Effector memory CD4-positive, alpha-beta T cell (primary cell): Measurements from ENCODE around the gene NELL1.

Source experiments
- DNase-seq, 3 donors: peaks; one replicate each; pipeline ENCODE4 v3.0.0-alpha.2; 2020
- H3K27ac ChIP-seq: 2 replicates; pipeline ENCODE4 v1.7.0; 2013; ENCODE audit warnings: mild to moderate bottlenecking, low read length, moderate library complexity; ENCODE audit not compliant: insufficient read depth, poor library complexity, severe bottlenecking
- H3K27me3 ChIP-seq: replicated peaks from 2 replicates; pipeline ENCODE4 v1.7.0; 2013; ENCODE audit warnings: mild to moderate bottlenecking, low read length; ENCODE audit not compliant: insufficient read depth, control insufficient read depth, poor library complexity, severe bottlenecking
- H3K36me3 ChIP-seq: 2 replicates; pipeline ENCODE4 v1.7.0; 2013; ENCODE audit warnings: mild to moderate bottlenecking, low read length, moderate library complexity; ENCODE audit not compliant: control insufficient read depth, insufficient read depth
- H3K4me1 ChIP-seq: 2 replicates; pipeline ENCODE4 v1.7.0; 2013; ENCODE audit warnings: low read length, mild to moderate bottlenecking; ENCODE audit not compliant: control insufficient read depth, insufficient read depth, poor library complexity, severe bottlenecking
- H3K4me3 ChIP-seq: 2 replicates; pipeline ENCODE4 v1.7.0; 2013; ENCODE audit warnings: low read length, low read depth, mild to moderate bottlenecking; ENCODE audit not compliant: insufficient read depth, poor library complexity, severe bottlenecking
- H3K9me3 ChIP-seq: 2 replicates; pipeline ENCODE4 v1.7.0; 2013; ENCODE audit warnings: mild to moderate bottlenecking, low read length, moderate library complexity; ENCODE audit not compliant: control insufficient read depth
- total RNA-seq, 3 donors: gene quantifications; one replicate each; lab custom pipeline; 2026; lab: John Stamatoyannopoulos, UW

Gene NELL1
- total RNA-seq, result 0 reads per million in 3 donors

- peaks cover 16% of the 10 kb centered on the region for H3K27me3 ChIP-seq
- H3K27ac ChIP-seq, result no peak within 1 kb of the TSS
- no peaks in the 10 kb centered on the region for H3K4me1 ChIP-seq
- no peaks in the 10 kb centered on the region for H3K9me3 ChIP-seq
- no peak for DNase-seq
- no peaks in the 10 kb centered on the region for H3K36me3 ChIP-seq
- H3K4me3 ChIP-seq, result no peak within 1 kb of the TSS
These were observed at the start of gene NELL1 for GRCh38 chr11:20668844-20669819. Gene NELL1, plus strand, starts transcription at chr11:20669586.

DNA sequence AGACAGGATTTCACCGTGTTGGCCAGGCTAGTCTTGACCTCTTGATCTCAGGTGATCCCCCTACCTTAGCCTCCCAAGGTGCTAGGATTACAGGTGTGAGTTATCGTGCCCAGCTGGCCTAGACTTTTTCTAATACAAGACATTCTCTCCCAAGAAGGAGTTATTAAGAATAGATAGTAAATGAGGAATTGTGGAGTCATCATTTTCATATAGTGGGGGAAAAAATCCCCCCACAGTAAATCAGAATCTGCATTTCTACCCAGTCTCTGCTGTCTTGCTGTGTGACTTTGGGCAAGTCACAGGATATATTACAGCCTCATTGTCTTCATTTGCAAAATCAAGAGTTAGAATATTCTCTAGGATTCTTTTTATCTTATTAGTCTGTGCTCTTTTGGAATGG lies 48.4 kb upstream of the NELL1 start:
- H3K4me3 ChIP-seq, result no peak overlapping the region
- no peaks in the 10 kb centered on the region for H3K36me3 ChIP-seq
- no peaks in the 10 kb centered on the region for H3K4me1 ChIP-seq
- no peaks in the 10 kb centered on the region for H3K27me3 ChIP-seq
- no peak overlapping the region for H3K27ac ChIP-seq
- no peak for DNase-seq
- H3K9me3 ChIP-seq, result no peaks in the 10 kb centered on the region

GRCh38 chr11:20621679-20622078 lies 47.7 kb upstream of the NELL1 start:
- Histone ChIP-seq H3K27ac (no peak overlapping the region), H3K4me3 (no peak overlapping the region), H3K9me3 (no peaks in the 10 kb centered on the region), H3K4me1 (no peaks in the 10 kb centered on the region), H3K27me3 (peaks cover 2% of the 10 kb centered on the region), H3K36me3 (no peaks in the 10 kb centered on the region)
- DNase-seq, result no peak

DNA sequence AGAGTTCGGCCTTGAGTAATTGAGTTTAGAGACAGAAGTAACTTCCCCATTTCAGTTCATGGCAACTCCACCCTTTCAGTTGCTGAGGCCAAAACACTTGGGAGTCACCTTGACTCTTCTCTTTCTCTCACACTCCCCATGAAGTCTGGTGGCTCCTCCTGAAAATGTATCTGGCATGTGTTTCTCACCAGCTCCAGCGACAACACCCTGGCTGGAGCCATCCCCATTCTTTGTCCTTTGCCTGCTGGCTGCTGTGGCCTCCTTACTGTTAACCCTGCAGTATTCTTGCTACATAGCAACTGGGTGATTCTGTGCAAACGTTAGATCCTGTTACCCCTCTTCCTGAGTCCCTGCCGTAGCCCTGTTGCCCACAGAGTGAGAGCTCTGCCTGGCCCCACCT lies 46.1 kb upstream of the NELL1 start:
- DNase-seq, result no peak
- no peaks in the 10 kb centered on the region for H3K4me1 ChIP-seq
- no peak overlapping the region for H3K4me3 ChIP-seq
- no peak overlapping the region for H3K27ac ChIP-seq
- peaks cover 2% of the 10 kb centered on the region for H3K27me3 ChIP-seq
- H3K9me3 ChIP-seq, result no peaks in the 10 kb centered on the region
- H3K36me3 ChIP-seq, result no peaks in the 10 kb centered on the region

- H3K27ac ChIP-seq, result no peak overlapping the region
- no peaks in the 10 kb centered on the region for H3K9me3 ChIP-seq
- H3K4me3 ChIP-seq, result no peak overlapping the region
- H3K27me3 ChIP-seq, result peaks cover 2% of the 10 kb centered on the region
- DNase-seq, result no peak
- H3K4me1 ChIP-seq, result no peaks in the 10 kb centered on the region
- no peaks in the 10 kb centered on the region for H3K36me3 ChIP-seq
These were observed 43.1 kb upstream of the NELL1 start for GRCh38 chr11:20626279-20626678.

DNA sequence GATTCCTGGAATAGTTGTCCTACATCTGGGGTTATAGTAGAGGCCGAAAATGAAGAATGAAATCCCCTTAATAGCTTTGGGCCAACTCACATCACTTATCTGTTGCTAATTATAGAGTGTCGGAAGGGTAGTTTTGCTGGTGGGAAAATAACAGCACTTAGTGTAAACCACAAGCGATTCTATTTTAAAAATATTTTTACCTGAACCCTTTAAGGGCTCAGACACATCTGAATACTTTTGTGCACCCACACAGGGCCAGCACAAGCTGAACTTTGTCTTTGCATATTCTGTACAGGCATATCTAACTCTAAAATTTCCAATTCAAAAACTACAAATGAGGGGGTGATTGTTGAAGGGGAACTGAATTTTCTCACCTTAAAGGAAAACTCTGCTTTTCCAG lies 42.4 kb upstream of the NELL1 start:
- H3K4me1 ChIP-seq, result no peaks in the 10 kb centered on the region

GRCh38 chr11:20627701-20628100 lies 41.7 kb upstream of the NELL1 start:
- H3K36me3 ChIP-seq, result no peaks in the 10 kb centered on the region
- no peaks in the 10 kb centered on the region for H3K4me1 ChIP-seq
- H3K27ac ChIP-seq, result no peak overlapping the region
- H3K27me3 ChIP-seq, result peaks cover 2% of the 10 kb centered on the region
- no peak overlapping the region for H3K4me3 ChIP-seq
- DNase-seq, result no peak
- no peaks in the 10 kb centered on the region for H3K9me3 ChIP-seq

More for the DNA sequence above, 42.4 kb upstream of the NELL1 start:
- H3K27me3 ChIP-seq, result peaks cover 2% of the 10 kb centered on the region
- DNase-seq, result no peak
- H3K9me3 ChIP-seq, result no peaks in the 10 kb centered on the region
- H3K36me3 ChIP-seq, result no peaks in the 10 kb centered on the region
- H3K4me3 ChIP-seq, result no peak overlapping the region
- H3K27ac ChIP-seq, result no peak overlapping the region

GRCh38 chr11:20631519-20632168 lies 37.7 kb upstream of the NELL1 start:
- no peaks in the 10 kb centered on the region for H3K36me3 ChIP-seq
- H3K9me3 ChIP-seq, result no peaks in the 10 kb centered on the region
- no peaks in the 10 kb centered on the region for H3K4me1 ChIP-seq
- no peak overlapping the region for H3K27ac ChIP-seq
- H3K4me3 ChIP-seq, result no peak overlapping the region
- H3K27me3 ChIP-seq, result peaks cover 1% of the 10 kb centered on the region
- DNase-seq, result no peak

- no peak for DNase-seq
- H3K36me3 ChIP-seq, result no peaks in the 10 kb centered on the region
- H3K9me3 ChIP-seq, result no peaks in the 10 kb centered on the region
- H3K4me1 ChIP-seq, result no peaks in the 10 kb centered on the region
- H3K27ac ChIP-seq, result no peak overlapping the region
- no peaks in the 10 kb centered on the region for H3K27me3 ChIP-seq
- no peak overlapping the region for H3K4me3 ChIP-seq
These were observed 37.2 kb upstream of the NELL1 start for GRCh38 chr11:20632169-20632532.

DNA sequence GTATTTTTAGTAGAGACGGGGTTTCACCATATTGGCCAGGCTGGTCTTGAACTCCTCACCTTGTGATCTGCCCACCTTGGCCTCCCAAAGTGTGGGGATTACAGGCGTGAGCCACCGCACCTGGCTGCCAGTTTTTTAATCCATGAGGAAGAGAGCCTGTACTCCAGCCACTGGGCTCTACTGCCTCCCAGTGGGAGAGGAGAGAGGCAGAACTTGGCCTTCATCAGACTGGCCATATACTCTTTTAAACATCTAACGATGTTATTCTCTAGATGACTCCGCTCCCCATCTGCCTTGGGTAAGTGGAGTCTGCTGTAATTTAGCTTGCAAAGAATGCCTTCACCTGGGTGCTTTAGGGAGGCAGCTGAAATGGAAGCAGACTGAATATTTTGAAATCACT lies 35.3 kb upstream of the NELL1 start:
- Histone ChIP-seq H3K27me3 (no peaks in the 10 kb centered on the region), H3K9me3 (no peaks in the 10 kb centered on the region), H3K4me3 (no peak overlapping the region), H3K27ac (no peak overlapping the region), H3K36me3 (no peaks in the 10 kb centered on the region), H3K4me1 (no peaks in the 10 kb centered on the region)
- DNase-seq, result no peak
